Measurements from ENCODE around the gene CROCC2. TPM values are rescaled to one million over a fixed set of nuclear protein-coding genes. Genes with fewer than 3 reads are reported as not detected.

The CROCC2 gene
- total RNA-seq, 1 donor from 2014 or later: 0.49 TPM

DNA sequence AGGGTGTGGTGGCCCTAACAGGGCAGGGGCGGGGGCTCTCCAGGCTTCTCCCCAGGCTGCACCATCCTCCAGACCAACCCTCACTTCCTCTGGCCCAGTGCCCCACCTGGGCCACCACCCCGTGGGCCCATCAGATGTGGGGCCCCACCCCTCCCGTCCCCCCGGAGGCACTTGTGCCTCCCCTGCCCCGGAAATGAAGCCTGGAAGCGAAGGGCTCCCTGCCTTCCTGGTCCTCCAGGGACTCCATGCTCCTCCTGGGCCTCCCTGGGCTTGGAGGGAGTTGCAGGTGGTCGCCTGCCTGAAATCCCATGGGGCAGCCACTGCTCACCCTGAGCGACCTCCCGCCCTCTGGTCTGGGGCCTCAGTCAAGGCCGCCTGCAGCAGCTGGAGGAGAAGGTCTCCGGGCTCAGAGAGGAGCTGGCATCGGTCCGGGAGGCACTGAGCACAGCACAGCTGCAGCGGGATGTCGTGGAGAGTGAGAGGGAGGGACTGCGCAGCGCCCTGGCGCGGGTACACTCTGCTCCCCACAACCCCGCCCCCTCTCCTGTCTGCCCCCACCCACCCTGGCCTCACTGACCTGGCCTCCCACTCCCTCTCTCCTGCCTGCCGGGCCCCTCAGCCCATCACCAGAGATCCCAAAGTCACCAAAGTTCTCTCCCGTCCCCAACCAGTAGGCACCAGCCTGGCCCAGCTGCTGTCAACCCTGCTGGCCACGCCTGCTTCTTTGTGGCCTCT is 28.0 kb downstream of the CROCC2 start:
- Histone ChIP-seq H3K27ac (no peak overlapping the region), H3K36me3 (no peaks in the 10 kb centered on the region), H3K27me3 (no peaks in the 10 kb centered on the region), H3K9me3 (peaks cover 5% of the 10 kb centered on the region), H3K4me3 (no peak overlapping the region), H3K4me1 (no peaks in the 10 kb centered on the region)
- intact Hi-C loops (cut with DNase I): no loop called here
- TF ChIP-seq, protein P1, sequence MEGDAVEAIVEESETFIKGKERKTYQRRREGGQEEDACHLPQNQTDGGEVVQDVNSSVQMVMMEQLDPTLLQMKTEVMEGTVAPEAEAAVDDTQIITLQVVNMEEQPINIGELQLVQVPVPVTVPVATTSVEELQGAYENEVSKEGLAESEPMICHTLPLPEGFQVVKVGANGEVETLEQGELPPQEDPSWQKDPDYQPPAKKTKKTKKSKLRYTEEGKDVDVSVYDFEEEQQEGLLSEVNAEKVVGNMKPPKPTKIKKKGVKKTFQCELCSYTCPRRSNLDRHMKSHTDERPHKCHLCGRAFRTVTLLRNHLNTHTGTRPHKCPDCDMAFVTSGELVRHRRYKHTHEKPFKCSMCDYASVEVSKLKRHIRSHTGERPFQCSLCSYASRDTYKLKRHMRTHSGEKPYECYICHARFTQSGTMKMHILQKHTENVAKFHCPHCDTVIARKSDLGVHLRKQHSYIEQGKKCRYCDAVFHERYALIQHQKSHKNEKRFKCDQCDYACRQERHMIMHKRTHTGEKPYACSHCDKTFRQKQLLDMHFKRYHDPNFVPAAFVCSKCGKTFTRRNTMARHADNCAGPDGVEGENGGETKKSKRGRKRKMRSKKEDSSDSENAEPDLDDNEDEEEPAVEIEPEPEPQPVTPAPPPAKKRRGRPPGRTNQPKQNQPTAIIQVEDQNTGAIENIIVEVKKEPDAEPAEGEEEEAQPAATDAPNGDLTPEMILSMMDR (IDR thresholded peaks at IDR 0.05): no peak
- TF ChIP-seq POLR2A (IDR thresholded peaks at IDR 0.05) (no peak), POLR2AphosphoS5 (IDR thresholded peaks at IDR 0.05; ENCODE audit: insufficient read depth in 1 of 2, low read depth in 1 of 2) (no peak)
- DNase-seq (ENCODE audit: extremely low spot score in 2 of 2): peak in 1 of 2 donors; percentile 82

DNA sequence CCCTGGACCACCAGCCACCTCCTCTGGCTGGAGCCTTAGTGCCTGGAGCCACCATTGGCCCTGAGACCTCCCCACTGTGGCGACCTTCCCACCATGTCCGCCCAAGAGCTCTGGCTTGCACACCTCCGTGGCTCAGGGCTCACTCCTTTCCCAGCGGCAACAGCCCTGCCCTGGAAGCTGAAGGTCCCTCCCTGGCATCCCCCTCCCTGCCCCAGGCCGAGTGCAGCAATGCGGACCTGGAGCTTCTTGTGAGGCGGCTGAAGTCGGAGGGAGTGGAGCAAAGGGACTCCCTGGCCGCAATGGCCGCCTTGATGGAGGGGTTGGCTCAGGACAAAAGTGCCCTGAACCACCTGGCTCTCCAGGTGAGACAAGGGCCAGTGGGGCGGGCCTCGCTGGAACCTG is 28.6 kb downstream of the CROCC2 start:
- no peaks in the 10 kb centered on the region for H3K36me3 ChIP-seq
- TF ChIP-seq, protein P1 (IDR thresholded peaks at IDR 0.05): no peak
- TF ChIP-seq POLR2AphosphoS5 (IDR thresholded peaks at IDR 0.05; ENCODE audit: insufficient read depth in 1 of 2, low read depth in 1 of 2) (no peak), POLR2A (IDR thresholded peaks at IDR 0.05) (no peak)
- peaks cover 5% of the 10 kb centered on the region for H3K9me3 ChIP-seq
- no peaks in the 10 kb centered on the region for H3K4me1 ChIP-seq
- H3K27ac ChIP-seq: no peak overlapping the region
- H3K4me3 ChIP-seq: no peak overlapping the region
- intact Hi-C loops (cut with DNase I): no loop called here
- DNase-seq (ENCODE audit: extremely low spot score in 2 of 2): peak in 1 of 2 donors; percentile 44
- no peaks in the 10 kb centered on the region for H3K27me3 ChIP-seq

DNA sequence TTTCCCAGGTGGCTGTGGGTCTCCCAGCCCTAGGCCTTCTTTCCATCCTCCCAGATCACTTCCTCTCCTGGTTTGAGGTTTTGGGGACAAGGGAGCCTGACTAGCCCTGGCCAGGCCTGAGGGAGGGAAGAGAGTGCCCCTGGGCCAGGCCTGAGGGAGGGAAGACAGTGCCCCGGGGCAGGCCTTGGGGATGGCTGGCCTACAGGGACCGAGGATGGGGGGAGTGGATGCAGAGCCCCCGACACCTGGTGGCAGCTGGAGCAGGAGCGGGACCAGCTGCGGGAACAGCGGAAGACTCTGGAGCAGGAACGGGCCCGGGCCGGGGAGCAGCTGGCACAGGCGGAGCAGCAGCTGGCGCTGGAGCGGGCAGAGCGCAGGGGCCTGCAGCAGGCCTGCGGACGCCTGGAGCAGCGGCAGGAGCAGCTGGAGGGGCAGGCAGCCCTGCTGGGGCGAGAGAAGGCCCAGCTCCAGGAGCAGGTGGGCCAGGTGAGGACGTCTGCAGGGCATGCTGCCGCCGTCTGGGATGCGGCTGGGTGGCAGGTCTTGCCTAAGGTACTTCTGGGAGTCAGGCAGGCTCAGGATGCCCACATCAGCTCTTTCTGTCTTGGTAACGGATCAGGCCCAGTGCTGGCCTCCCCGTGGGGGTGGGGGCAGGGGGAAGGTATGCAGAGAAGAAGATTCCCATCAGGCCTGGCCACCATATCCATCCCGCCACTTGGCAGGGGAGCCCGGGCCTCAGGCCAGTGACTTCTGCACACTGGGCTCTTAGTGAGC is 29.2 kb downstream of the CROCC2 start:
- TF ChIP-seq POLR2AphosphoS5 (IDR thresholded peaks at IDR 0.05; ENCODE audit: insufficient read depth in 1 of 2, low read depth in 1 of 2) (no peak), POLR2A (IDR thresholded peaks at IDR 0.05) (no peak)
- TF ChIP-seq, protein P1 (IDR thresholded peaks at IDR 0.05): no peak
- DNase-seq (ENCODE audit: extremely low spot score in 2 of 2): peak in 1 of 2 donors; percentile 52
- Histone ChIP-seq H3K27me3 (no peaks in the 10 kb centered on the region), H3K4me1 (no peaks in the 10 kb centered on the region), H3K9me3 (peaks cover 5% of the 10 kb centered on the region), H3K4me3 (no peak overlapping the region), H3K27ac (no peak overlapping the region), H3K36me3 (no peaks in the 10 kb centered on the region)
- intact Hi-C loops (cut with DNase I): no loop called here

DNA sequence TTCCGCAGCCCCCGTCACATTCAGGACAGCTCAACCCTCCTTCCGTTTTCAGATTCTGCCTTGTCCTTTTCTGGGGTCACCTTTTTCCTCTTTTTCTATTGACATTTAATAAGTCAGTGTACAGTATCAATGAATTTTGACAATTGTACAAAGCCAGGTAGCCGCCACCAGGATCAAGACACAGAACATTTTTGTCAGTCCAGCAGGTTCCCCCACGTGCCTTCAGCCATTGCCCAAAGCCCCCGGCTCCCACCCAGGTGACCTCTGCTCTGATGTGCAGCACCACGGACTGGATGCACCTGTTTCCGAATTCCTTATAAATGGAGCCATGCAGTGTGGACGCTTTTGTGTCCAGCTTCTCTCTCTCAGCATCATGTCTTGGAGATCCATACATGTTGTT is 30.0 kb downstream of the CROCC2 start:
- no peaks in the 10 kb centered on the region for H3K36me3 ChIP-seq
- intact Hi-C loops (cut with DNase I): no loop called here
- TF ChIP-seq POLR2A (IDR thresholded peaks at IDR 0.05) (no peak), POLR2AphosphoS5 (IDR thresholded peaks at IDR 0.05; ENCODE audit: insufficient read depth in 1 of 2, low read depth in 1 of 2) (no peak)
- TF ChIP-seq, protein P1 (IDR thresholded peaks at IDR 0.05): no peak
- no peaks in the 10 kb centered on the region for H3K4me1 ChIP-seq
- no peak for DNase-seq (ENCODE audit: extremely low spot score in 2 of 2)
- H3K9me3 ChIP-seq: peaks cover 5% of the 10 kb centered on the region
- H3K27me3 ChIP-seq: no peaks in the 10 kb centered on the region
- no peak overlapping the region for H3K4me3 ChIP-seq
- no peak overlapping the region for H3K27ac ChIP-seq

DNA sequence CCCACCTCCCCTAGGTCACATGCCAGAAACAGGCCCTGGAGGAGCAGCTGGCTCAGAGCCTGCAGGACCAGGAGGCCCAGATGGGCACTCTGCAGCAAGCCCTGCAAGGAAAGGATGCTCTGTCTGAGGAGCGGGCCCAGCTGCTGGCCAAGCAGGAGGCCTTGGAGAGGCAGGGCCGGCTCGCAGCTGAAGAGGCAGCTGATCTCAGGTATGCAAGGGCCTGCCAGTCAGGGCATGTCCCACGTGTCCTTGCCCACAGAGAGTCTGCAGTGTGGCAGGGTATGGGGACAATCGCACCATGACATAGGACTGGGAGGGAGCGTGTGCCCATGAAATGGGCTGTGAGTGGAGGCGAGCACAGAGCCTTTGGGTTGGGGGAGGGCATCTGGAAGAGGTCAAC is 39.9 kb downstream of the CROCC2 start:
- H3K9me3 ChIP-seq: no peaks in the 10 kb centered on the region
- no peaks in the 10 kb centered on the region for H3K36me3 ChIP-seq
- H3K27me3 ChIP-seq: no peaks in the 10 kb centered on the region
- H3K4me1 ChIP-seq: no peaks in the 10 kb centered on the region
- H3K27ac ChIP-seq: no peak overlapping the region
- no peak overlapping the region for H3K4me3 ChIP-seq
- intact Hi-C loops (cut with DNase I): no loop called here
- DNase-seq (ENCODE audit: extremely low spot score in 2 of 2): peak; percentile 71 to 84
- TF ChIP-seq, protein P1 (IDR thresholded peaks at IDR 0.05): no peak
- TF ChIP-seq POLR2AphosphoS5 (IDR thresholded peaks at IDR 0.05; ENCODE audit: insufficient read depth in 1 of 2, low read depth in 1 of 2): no peak
- no peak for TF ChIP-seq POLR2A (IDR thresholded peaks at IDR 0.05)
